Gastrocnemius medialis (tissue), 4 donors: ENCODE results near the gene COLEC11. TPM values are rescaled to one million over a fixed set of nuclear protein-coding genes. Genes with fewer than 3 reads are reported as not detected.

ENCODE experiments used
- ATAC-seq, 2 donors: fragments of 150-250 bp; one replicate each; pipeline ENCODE4 v1.9.1; 2016
- DNase-seq, 2 donors: peaks; one replicate each; pipeline ENCODE4 v3.0.0-alpha.2; 2019
- H3K27ac ChIP-seq, 4 donors: fragments of 200-600 bp; sonication (generic); 1 replicate in 1 of 4; 2 replicates in 3 of 4; pipeline ENCODE4 v1.5.1; 2016 to 2018; ENCODE audit warnings: mild to moderate bottlenecking in 2 of 4, moderate library complexity in 1 of 4
- H3K27me3 ChIP-seq, 3 donors: fragments of 200-600 bp; sonication (generic) in 2 of 3; 1 replicate in 1 of 3; 2 replicates in 2 of 3; pipeline versions ENCODE4 v1.5.1 to v1.6.0; 2016 to 2019; ENCODE audit warnings: mild to moderate bottlenecking in 1 of 3, moderate library complexity in 1 of 3
- H3K36me3 ChIP-seq, 2 donors: fragments of 200-600 bp; sonication (generic) in 1 of 2; one replicate each; pipeline ENCODE4 v1.5.1; 2017 to 2018
- H3K4me1 ChIP-seq, 2 donors: fragments of 200-600 bp; sonication (generic) in 1 of 2; one replicate each; pipeline ENCODE4 v1.5.1; 2016 to 2017; ENCODE audit warnings: mild to moderate bottlenecking in 2 of 2
- H3K4me3 ChIP-seq, 4 donors: fragments of 200-600 bp; sonication (generic) in 3 of 4; 1 replicate in 1 of 4; 2 replicates in 3 of 4; pipeline ENCODE4 v1.5.1; 2016 to 2019; ENCODE audit warnings: mild to moderate bottlenecking in 2 of 4
- H3K9me3 ChIP-seq, 3 donors: fragments of 200-600 bp; sonication (generic) in 2 of 3; 1 replicate in 1 of 3; 2 replicates in 2 of 3; pipeline ENCODE4 v1.5.1; 2016 to 2019
- CTCF ChIP-seq, 5 experiments: fragments of 450-650 bp in 3 of 5; fragments of 200-600 bp in 2 of 5; sonication (generic) in 2 of 5; IDR thresholded peaks in 4 of 5; conservative IDR thresholded peaks in 1 of 5; 1 replicate in 4 of 5; 2 replicates in 1 of 5; pipeline ENCODE4 v1.5.1; 2016 to 2019; ENCODE audit warnings: antibody characterized with exemption in 5 of 5, mild to moderate bottlenecking in 3 of 5, moderate library complexity in 3 of 5
- POLR2A ChIP-seq, 2 donors: fragments of 450-650 bp; IDR thresholded peaks; one replicate each; pipeline ENCODE4 v1.6.1; 2017; ENCODE audit warnings: antibody characterized with exemption in 2 of 2, mild to moderate bottlenecking in 2 of 2, moderate library complexity in 2 of 2
- in situ Hi-C, 4 donors: fragments of 200-750 bp; cut with MboI; loops; one replicate each; pipeline versions ENCODE4 v1.15.0 to v1.8.0; 2017; ENCODE audit warnings: low sequenced_read_pairs in 4 of 4
- intact Hi-C: fragments of 100-400 bp; cut with DNase I; formaldehyde crosslinking; loops from one replicate; pipeline ENCODE4 v1.15.1; 2023; ENCODE audit warnings: low total_unique reads
- total RNA-seq, 4 donors: library from RNA; depleted of rRNA; stranded (reverse); fragments of >200 nt; gene quantifications; one replicate each; pipeline versions ENCODE4 v1.1.0 to v1.2.3, GENCODE V29; 2016

The COLEC11 gene
- total RNA-seq, 4 donors from 2014 or later = 0.29 to 0.36 TPM; not detected in 2

GRCh38 chr2:3664925-3665324, 70.0 kb downstream of the COLEC11 start:
- Histone ChIP-seq H3K27me3 (no peaks in the 10 kb centered on the region), H3K4me3 (no peak overlapping the region), H3K4me1 (no peaks in the 10 kb centered on the region), H3K27ac (no peak overlapping the region), H3K9me3 (no peaks in the 10 kb centered on the region), H3K36me3 (no peaks in the 10 kb centered on the region)
- in situ Hi-C loops = no loop called here
- TF ChIP-seq POLR2A (IDR thresholded peaks at IDR 0.05) (no peak), CTCF (IDR thresholded peaks at IDR 0.05 in 4 of 5, conservative IDR thresholded peaks at IDR 0.05 in 1 of 5) (no peak)
- no peak for ATAC-seq
- intact Hi-C loops = no loop called here
- no peak for DNase-seq

GRCh38 chr2:3665886-3666612, 71.1 kb downstream of the COLEC11 start:
- intact Hi-C loops = no loop called here
- TF ChIP-seq POLR2A (IDR thresholded peaks at IDR 0.05) (no peak), CTCF (IDR thresholded peaks at IDR 0.05 in 4 of 5, conservative IDR thresholded peaks at IDR 0.05 in 1 of 5) (no peak)
- in situ Hi-C loops = no loop called here
- Histone ChIP-seq H3K36me3 (no peaks in the 10 kb centered on the region), H3K4me1 (no peaks in the 10 kb centered on the region), H3K4me3 (no peak overlapping the region), H3K27ac (no peak overlapping the region), H3K9me3 (no peaks in the 10 kb centered on the region), H3K27me3 (no peaks in the 10 kb centered on the region)
- ATAC-seq (no peak), DNase-seq (no peak)

DNA sequence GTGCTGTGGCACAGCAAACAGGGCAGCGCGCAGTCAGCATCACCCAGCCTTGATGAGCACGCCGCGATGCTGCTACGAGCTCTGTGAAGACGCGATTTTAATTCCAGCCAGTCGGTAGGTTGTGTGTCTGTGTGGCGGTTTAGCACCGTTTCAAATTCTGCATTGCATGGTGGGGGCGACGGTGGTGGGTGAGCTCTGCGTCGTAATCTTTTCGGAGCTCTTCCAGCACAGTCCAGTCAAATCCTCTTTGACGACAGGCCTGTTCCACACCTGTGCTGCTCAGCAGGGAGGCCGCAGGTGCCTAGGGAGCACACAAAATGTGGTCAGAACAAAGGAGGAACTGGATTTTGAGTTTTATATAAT, 71.7 kb downstream of the COLEC11 start:
- intact Hi-C loops = no loop called here

DNA sequence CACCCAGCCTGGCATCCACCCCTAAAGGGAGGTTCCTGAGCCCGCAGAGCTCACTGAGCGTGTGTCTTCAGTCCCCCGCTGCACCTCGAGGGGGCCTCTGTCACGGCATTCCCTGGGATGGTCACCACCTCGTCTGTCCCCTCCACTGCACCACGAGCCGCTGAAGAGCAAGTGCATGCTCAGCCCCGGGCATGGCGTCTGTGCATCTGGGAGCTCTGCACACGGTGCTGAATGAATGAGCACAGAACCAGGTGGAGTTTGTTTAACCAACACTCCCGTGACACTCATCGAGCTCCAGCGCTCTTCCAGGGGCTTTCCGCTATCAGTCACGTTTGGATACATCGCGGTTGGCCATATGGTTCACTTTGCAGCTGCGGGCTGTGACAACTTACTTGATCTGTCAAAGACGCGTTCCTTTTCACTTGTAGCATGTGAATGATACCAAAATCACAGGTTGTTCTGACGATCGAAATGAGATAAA, 72.3 kb downstream of the COLEC11 start:
- TF ChIP-seq POLR2A (IDR thresholded peaks at IDR 0.05) (no peak), CTCF (IDR thresholded peaks at IDR 0.05 in 4 of 5, conservative IDR thresholded peaks at IDR 0.05 in 1 of 5) (no peak)
- DNase-seq = no peak
- no peaks in the 10 kb centered on the region for H3K4me1 ChIP-seq
- H3K9me3 ChIP-seq = no peaks in the 10 kb centered on the region
- no peak overlapping the region for H3K4me3 ChIP-seq
- ATAC-seq = no peak
- no peak overlapping the region for H3K27ac ChIP-seq
- no peaks in the 10 kb centered on the region for H3K36me3 ChIP-seq
- no peaks in the 10 kb centered on the region for H3K27me3 ChIP-seq
- in situ Hi-C loops = no loop called here
- intact Hi-C loops = no loop called here

More for the DNA sequence above, 71.7 kb downstream of the COLEC11 start:
- Histone ChIP-seq H3K4me1 (no peaks in the 10 kb centered on the region), H3K9me3 (no peaks in the 10 kb centered on the region), H3K36me3 (no peaks in the 10 kb centered on the region), H3K27ac (no peak overlapping the region), H3K27me3 (no peaks in the 10 kb centered on the region), H3K4me3 (no peak overlapping the region)
- in situ Hi-C loops = no loop called here
- DNase-seq = no peak
- ATAC-seq = no peak
- TF ChIP-seq POLR2A (IDR thresholded peaks at IDR 0.05) (no peak), CTCF (IDR thresholded peaks at IDR 0.05 in 4 of 5, conservative IDR thresholded peaks at IDR 0.05 in 1 of 5) (no peak)

- no peaks in the 10 kb centered on the region for H3K36me3 ChIP-seq
- no peaks in the 10 kb centered on the region for H3K4me1 ChIP-seq
- ATAC-seq (no peak), DNase-seq (no peak)
- TF ChIP-seq POLR2A (IDR thresholded peaks at IDR 0.05) (no peak), CTCF (IDR thresholded peaks at IDR 0.05 in 4 of 5, conservative IDR thresholded peaks at IDR 0.05 in 1 of 5) (no peak)
- H3K27me3 ChIP-seq = no peaks in the 10 kb centered on the region
- intact Hi-C loops = no loop called here
- H3K27ac ChIP-seq = no peak overlapping the region
- H3K4me3 ChIP-seq = no peak overlapping the region
- no peaks in the 10 kb centered on the region for H3K9me3 ChIP-seq
- in situ Hi-C loops = no loop called here
Measured at GRCh38 chr2:3669656-3670055, 74.7 kb downstream of the COLEC11 start.
